HG03342 (cell line): ENCODE measurements around the gene TNPO3.
"Not testable (repeated sequence)": the region's sequence is repeated elsewhere in the genome, so short reads cannot be mapped to it uniquely, and the experiment has no call there.

Source experiments
- ATAC-seq: cut with Tn5 transposase; IDR thresholded peaks from one replicate; pipeline ENCODE4 v1.9.1; 2021; ENCODE audit warnings: mild to moderate bottlenecking, moderate library complexity; ENCODE audit not compliant: unreplicated experiment

Gene TNPO3

DNA sequence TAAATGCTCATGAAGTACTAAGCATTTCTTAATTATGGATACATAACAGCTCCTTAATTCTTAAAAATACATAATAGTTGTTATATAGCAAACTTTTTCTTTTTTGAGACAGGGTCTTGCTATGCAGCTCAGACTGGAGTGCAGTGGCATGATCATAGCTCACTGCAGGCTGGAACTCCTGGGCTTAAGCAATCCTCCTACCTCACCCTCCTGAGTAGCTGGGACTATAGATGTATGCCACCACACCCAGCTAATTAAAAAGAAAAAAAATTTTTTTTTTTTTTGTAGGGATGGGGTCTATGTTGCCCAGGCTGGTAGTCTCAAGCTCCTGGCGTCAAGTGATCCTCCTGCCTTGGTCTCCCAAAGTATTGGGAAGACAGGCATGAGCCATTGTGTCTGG lies 86.3 kb downstream of the TNPO3 start:
- ATAC-seq: no peak

DNA sequence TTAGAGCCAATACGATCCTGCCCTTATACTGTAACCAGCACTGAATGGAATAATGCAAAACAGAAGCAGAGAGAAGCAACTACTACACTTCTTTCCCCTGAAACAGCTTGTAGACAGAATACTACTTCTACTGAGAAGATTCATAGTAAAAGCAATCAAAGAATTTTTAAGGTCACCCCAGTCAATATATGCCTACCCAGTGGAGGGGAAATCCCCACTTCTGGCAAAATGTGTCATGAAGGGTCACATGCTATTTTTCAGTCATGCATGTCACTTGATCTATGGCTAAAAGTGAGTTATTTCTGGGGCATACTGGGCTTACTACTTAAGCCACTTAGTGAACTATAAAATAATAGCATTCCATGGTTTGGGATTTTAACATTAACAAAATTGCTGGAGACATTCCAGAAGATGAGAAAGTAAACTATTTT lies 91.6 kb downstream of the TNPO3 start:
- peak; percentile 82 for ATAC-seq

DNA sequence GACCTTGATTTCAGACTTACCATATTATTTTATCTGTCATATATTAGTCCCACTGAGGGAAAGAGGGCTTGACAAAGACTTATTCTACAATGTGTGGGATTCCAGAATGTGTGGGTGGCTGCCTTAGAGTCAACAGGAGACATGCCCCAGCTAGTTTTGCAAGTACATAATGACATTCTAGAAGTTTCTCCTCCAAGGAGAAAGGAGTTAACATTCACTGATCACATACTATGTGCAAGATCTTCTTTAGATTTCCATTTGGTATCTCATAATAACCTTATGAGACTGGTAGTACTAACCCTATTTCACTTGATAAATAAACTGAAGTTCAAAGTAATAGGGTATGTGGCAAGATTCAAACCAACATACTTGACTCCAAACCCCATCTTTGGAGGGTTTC lies 92.0 kb downstream of the TNPO3 start:
- ATAC-seq: no peak

DNA sequence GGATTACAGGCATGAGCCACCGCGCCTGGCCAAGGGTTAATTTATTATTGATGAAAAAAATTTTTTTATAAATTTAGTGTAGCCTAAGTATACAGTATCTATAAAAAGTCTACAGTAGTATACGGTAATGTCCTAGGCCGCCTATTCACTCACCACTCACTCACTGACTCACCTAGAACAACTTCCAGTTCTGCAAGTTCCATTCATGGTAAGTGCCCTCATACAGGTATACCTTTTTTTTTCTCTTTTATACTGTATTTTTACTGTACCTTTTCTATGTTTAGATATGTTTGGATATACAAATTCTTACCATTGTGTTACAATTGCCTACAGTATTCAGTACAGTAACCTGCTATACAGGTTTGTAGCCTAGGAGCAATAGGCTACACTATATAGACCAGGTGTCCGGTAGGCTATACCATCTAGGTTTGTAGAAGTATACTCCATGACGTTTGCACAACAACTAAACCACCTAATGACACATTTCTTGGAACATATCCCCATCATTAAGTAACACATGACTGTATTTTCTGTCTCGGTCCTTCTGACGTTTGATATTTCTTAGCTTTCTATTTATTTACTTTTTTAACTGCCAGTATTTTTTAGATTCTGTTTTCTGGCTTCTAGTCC lies 93.8 kb downstream of the TNPO3 start:
- ATAC-seq: no peak

DNA sequence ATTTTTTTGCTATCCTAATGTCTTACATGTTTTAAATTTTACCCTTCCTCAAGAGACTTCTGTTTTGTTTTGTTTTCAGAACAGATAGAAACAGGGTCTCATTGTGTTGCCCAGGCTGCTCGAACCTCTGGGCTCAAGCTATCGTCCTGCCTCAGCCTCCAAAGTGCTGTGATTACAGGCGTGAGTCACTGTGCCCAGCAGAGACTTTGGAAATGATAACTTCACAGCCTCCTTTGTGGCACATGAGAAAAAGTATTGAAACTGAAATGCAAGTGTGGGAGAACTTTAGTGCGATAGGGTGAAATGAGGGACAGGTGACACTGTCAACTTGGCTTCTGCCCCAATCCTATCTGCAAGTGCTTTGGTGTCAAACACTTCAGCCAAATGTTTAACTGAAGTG lies 95.6 kb downstream of the TNPO3 start:
- no peak for ATAC-seq

DNA sequence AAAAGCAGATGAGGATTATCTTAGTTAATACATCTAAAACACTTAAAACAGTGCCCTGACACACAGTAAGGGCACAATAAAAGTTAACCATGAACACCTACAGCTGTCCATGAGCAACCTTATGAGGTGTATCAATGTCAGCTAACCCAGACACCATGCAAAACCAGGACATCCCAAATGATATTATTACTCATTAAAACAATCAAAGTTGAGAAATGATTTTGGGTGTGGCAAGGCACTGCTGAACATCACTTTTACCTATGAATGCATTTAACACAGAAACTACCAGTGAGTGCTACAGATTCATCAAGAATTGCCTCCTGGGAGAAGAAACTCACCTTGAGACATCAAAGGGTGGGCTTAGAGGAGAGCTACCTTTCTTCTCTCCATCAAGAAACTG lies 98.9 kb downstream of the TNPO3 start:
- ATAC-seq: no peak

DNA sequence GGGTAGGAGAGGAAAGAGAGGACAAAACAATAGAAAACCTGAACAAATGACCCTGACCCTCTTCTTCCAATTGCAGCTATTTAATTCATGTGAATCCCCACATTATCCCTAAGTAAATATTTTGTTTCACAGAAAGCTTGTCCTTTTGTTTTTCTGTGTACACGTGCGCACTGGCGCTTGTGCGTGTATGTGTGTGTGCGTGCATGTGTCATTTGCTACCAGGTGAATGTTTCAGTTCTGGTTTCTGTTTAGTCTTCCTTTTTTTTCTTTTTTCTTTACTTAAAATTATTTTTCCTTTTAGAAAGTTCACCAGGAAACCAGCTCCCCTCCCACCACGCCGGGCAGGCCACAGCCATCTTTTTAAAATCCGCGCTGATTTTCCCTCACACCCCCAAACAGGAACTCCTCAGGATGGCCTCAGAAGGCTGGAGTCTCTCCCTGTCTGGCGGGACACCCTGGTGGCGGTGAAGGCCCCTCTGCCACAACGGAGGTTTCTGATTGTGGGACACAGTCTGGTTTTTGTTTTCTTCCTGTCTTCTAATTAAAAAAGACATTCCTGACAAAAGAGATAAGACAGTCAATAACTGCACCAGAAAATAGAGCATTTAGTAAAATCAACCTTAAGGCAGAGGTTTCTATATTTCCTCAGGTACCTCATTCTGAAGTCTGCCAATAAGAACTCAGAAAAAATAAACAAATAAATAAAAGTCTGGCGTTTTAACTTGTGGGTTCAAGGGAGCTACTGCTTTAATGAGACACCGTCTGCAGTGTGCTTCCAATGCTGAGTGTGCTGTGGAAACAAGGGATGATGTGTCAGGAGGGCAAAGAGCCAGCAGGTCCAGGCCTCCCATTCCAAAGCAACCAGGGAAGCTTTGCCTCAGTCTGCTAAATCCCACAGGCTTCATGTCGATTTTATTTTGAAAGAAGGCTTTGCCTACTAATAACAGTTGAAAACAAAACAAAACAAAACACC lies 99.8 kb downstream of the TNPO3 start:
- peak; percentile 49 for ATAC-seq

DNA sequence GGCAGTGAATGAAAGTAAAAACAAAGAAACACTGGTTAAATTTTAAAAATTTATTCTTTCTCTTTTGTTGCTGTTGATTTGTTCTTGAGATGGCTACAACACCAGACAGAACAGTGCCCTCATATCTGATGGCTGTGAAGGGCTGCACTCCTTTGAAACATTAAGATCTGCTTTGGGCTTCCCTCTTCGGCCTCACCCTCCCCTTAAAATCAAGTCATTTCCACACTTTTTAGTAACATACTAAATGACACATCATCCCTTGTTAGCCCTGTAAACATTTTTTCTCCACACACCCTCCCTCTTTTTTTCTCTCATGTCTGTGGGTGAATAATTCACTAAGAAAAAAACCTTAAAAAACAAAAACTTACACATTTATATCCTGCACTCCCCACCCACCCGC lies 100.8 kb downstream of the TNPO3 start:
- ATAC-seq: no peak

DNA sequence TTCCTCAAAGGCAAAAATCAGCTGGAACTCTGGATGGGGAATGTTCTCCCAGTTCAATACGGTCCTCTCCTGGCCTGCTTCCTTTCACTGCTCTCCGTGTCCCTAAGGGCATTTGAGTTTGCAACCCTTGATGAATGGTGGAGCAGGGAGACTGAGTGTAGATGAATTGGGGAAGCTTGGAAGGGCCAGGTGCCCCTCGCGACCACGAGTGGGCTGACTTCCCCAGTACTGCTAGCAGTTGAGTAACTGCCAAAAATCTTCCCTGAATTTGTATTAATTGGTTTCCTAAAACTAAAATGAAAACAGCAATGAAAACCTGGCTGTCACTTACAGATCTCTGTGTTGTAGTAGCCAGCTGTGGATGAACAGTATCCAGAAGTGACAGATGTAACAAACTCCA lies 103.6 kb downstream of the TNPO3 start:
- ATAC-seq: no peak

DNA sequence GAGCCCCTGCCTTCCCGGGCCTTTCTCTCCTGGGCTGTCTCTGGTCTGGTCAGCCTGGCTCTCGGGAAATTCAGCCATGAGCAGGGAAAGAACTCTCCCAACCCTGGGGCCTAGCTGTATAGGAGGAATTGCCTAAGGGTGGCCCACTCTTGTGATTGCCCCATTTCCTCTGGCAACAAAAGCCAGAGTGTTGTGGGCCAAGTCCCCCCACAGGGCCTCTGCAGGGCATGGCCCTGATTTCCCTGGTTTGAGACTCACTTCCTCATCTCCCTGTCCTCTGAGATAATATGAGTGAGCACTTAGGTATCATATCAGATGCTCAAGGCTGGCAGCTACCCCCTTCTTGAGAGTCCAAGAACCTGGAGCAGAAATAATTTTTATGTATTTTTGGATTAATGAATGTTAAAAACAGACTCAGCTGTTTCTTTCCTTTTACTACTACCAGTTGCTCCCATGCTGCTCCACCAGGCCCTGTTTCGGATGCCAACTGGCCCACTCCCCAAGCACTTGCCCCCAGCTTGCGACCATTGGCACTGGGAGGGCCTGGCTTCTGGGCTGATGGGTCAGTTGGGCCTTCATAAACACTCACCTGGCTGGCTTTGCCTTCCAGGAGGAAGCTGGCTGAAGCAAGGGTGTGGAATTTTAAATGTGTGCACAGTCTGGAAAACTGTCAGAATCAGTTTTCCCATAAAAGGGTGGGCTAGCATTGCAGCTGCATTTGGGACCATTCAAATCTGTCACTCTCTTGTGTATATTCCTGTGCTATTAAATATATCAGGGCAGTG lies 105.7 kb downstream of the TNPO3 start:
- ATAC-seq: no peak

DNA sequence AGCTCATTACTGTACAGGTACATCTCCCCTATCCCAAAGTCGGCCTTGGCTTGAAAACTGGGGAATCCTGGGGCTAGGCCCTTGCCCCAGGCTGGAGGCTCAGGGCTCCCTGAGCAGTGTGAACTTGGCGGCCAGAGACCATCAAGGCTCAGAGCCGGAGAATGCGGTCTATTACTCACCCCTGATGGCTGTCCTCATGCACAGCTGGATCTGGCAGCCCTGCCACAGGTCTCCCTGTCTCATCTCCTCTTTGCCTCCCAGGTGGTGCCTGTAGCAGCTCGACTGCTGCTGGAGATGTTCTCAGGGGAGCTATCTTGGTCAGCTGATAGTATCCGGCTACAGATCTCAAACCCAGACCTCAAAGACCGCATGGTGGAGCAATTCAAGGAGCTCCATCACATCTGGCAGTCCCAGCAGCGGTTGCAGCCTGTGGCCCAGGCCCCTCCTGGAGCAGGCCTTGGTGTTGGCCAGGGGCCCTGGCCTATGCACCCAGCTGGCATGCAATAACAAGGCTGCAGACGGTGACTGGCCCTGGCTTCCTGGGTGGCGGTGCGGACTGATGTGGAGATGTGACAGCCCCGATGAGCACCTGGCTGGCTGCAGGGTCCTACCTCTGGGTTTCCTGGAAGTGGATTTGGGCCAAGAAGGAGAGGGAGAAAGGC lies 106.5 kb downstream of the TNPO3 start:
- ATAC-seq: no peak

DNA sequence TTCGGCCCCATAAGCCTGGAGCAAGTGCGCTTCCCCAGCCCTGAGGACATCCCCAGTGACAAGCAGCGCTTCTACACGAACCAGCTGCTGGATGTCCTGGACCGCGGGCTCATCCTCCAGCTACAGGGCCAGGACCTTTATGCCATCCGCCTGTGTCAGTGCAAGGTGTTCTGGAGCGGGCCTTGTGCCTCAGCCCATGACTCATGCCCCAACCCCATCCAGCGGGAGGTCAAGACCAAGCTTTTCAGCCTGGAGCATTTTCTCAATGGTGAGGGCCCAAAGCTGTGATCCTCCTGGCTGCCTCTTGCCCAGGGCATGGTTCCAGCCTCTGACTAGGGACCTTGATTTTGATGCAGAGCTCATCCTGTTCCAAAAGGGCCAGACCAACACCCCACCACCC lies 107.1 kb downstream of the TNPO3 start:
- ATAC-seq: no peak

DNA sequence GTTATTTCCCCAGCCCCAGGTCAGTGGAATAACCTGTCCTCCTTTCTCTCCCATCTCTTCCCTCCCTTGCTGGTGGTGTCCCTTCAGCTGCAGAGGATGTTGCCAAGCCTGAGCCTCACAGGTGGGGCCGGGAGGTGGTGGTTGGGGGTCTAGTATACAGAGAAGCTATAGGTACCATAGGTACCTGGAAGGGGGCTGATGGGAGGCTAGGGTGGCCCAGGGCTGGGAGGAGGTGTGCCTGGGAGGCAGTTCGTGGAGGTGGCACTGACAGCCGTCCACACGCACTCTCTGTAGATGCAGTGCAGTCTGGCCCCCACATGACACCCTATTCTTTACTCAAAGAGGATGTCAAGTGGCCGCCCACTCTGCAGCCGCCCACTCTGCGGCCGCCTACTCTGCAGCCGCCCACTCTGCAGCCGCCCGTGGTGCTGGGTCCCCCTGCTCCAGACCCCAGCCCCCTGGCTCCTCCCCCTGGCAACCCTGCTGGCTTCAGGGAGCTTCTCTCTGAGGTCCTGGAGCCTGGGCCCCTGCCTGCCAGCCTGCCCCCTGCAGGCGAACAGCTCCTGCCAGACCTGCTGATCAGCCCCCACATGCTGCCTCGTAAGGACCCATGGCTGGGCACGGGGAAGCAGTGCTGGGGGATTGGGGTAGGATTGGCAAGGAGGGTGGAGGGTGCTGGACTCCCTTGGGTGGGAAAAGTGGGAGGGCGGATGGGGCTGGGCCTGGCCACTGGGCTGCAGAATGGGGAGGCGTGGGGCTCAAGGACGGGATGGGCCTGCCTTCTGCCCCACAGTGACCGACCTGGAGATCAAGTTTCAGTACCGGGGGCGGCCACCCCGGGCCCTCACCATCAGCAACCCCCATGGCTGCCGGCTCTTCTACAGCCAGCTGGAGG lies 107.7 kb downstream of the TNPO3 start:
- ATAC-seq: no peak

DNA sequence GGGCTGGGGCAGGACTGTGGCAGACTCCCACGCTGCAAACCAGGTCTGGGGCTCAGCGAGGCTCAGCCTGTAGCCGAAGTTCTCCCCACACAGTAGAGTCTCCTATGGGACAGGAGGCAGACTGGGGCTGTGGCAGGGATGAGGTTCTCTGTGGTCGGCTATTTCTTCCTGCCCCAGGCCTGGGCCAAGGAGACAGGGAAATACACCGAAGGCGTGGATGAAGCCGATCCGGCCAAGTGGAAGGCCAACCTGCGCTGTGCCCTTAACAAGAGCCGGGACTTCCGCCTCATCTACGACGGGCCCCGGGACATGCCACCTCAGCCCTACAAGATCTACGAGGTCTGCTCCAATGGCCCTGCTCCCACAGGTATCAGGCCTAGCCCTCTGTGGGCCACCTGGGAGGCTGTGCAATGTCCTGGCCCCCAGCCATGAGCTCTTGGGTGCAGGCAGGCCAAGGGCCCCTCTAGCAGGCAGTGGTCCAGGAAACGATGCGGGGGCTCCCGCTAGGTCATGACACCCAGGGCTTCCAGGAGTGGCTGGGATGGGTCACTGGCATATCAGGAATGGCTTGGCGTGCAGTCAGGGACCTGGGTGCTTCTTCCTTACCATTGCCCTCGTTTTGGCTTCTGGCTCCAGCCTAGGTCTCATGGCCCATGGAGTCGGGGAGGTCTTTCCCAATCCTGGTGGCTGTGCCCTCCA lies 109.1 kb downstream of the TNPO3 start:
- ATAC-seq: no peak

DNA sequence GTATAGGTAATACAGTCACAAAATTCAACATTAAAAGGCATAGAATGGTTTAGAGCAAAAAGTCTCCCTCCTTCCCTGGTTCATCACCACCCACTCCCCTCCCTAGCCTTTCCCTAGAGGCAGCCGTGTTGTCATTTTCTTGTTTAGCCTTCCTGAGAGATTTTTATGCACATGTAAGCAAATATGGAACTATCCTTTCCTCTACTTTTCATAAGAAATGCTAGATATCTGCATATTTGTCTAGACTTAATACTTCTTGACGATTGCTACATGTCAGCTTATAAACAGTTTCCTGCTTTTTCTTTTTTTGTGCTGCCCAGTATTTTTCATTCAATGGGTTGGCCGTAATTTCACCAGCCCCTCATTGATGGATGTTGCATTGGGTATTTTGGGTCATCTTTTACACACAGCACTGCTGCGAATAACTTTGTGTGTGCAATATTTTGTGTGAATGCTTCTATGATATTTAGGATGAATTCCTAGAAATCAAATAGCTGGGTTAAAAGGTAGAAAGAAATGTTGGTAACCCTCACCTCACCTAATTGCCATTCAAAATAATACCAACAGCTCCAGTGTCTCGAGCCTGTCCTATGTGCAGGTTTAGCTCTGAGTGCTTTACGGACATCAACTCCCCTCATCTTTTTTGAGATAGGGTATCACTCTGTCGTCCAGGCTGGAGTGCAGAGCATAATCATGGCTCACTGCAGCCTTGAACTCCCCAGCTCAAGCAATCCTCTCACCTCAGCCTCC lies 110.2 kb downstream of the TNPO3 start:
- no peak for ATAC-seq

DNA sequence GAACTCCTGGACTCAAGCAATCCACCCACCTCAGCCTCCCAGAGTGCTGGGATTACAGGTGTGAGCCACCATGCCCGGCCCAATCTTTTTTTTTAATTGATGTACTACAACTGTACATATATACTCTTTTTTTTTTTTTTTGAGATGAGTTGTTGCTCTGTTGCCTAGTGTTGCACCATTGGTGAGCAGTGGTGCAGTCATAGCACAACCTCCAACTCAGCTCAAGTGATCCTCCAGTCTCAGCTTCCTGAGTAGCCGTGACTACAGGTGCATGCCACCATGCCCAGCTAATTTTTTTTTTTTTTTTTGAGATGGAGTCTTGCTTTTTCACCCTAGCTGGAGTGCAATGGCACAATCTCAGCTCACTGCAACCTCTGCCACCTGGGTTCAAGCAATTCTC lies 111.7 kb downstream of the TNPO3 start:
- ATAC-seq: not testable (repeated sequence)

DNA sequence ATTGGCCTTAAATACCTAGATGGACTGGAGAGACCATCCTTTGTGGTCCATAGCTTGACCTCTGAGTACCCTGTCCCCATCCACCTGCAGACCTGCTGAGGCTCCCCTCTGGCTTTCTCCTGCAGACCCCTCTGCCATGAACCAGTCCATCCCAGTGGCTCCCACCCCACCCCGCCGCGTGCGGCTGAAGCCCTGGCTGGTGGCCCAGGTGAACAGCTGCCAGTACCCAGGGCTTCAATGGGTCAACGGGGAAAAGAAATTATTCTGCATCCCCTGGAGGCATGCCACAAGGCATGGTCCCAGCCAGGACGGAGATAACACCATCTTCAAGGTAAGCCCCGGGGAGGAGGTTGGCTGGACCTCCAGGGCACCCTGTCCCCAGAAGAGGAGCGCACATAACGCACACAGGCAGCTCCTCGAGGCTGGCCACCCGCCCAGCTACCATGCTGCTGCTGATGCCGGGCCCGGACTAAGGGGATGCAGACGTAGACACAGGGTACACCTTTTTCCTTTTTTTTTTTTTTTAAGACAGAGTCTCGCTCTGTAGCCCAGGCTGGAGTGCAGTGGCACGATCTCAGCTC lies 112.9 kb downstream of the TNPO3 start:
- ATAC-seq: no peak

DNA sequence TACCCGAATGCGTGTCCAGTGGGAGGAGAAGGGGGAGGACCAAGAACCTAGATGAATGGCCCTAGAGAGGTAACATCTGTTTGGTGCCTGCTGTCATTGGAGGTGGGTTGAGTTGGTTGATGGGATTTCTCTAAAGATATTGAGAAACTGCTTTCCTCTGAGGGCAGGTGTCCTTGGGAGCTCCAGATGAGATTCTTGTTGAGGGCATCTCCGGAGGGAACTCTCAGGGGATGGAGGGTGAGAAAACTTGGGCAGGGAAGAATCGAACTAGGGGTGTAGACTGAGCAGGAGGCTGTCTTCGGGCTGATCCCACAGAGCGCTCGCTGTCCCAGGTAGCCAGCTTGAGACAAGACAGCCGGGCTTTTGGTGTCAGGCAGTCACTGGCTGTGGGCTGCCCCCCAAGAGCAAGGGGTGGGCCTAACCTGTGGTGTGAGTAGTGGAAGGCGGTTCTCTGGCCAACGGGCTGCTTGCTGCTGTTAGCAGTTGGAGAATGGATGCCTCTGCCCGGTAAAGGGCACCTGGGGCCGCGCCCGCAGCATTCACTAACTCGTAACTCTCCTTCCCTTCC lies 113.5 kb downstream of the TNPO3 start:
- ATAC-seq: no peak
